Lower lobe of right lung (tissue), 2 donors: ENCODE results near the gene CLN6. TPM values are rescaled to one million over a fixed set of nuclear protein-coding genes. Genes with fewer than 3 reads are reported as not detected.
"Not testable (repeated sequence)": the region's sequence is repeated elsewhere in the genome, so short reads cannot be mapped to it uniquely, and the experiment has no call there.

Source experiments
- ATAC-seq, 2 donors: fragments of 200-7000 bp; cut with Tn5 transposase; one replicate each; pipeline ENCODE4 v1.9.1; 2020 to 2022; ENCODE audit warnings: mild to moderate bottlenecking in 2 of 2, moderate library complexity in 2 of 2
- DNase-seq: peaks from one replicate; pipeline ENCODE4 v3.0.0-alpha.2; 2020
- H3K27ac ChIP-seq: fragments of 200-600 bp; one replicate; pipeline ENCODE4 v1.8.0; 2022
- H3K27me3 ChIP-seq: fragments of 200-600 bp; one replicate; pipeline ENCODE4 v1.8.0; 2022; ENCODE audit warnings: low read depth
- H3K36me3 ChIP-seq: fragments of 200-600 bp; one replicate; pipeline ENCODE4 v1.8.0; 2022; ENCODE audit warnings: mild to moderate bottlenecking
- H3K4me1 ChIP-seq: fragments of 200-600 bp; one replicate; pipeline ENCODE4 v1.8.0; 2022
- H3K4me3 ChIP-seq: fragments of 200-600 bp; one replicate; pipeline ENCODE4 v1.8.0; 2022; ENCODE audit warnings: mild to moderate bottlenecking
- H3K9me3 ChIP-seq: fragments of 200-600 bp; one replicate; pipeline ENCODE4 v1.8.0; 2022
- intact Hi-C: fragments of 100-400 bp; cut with DNase I; formaldehyde crosslinking; loops from one replicate; pipeline ENCODE4 v1.11.0; 2022
- total RNA-seq: library from RNA; stranded (reverse); fragmentation: NEBNext Ultra II Directional; extraction: Animal tissue kit (Norgen Biotek cat#: 25700); gene quantifications from one replicate; pipeline ENCODE4 v1.2.1, GENCODE V29; 2021
- TF ChIP-seq, protein P1 (sequence below): fragments of 200-600 bp; IDR thresholded peaks from one replicate; pipeline ENCODE4 v1.8.0; 2022; ENCODE audit warnings: antibody characterized with exemption, mild to moderate bottlenecking
- donor health status: DM: no; HTN: yes; CAD: no; lungs with severe emphysema.

The CLN6 gene
- total RNA-seq, 1 donor from 2014 or later, result 37.9 TPM

DNA sequence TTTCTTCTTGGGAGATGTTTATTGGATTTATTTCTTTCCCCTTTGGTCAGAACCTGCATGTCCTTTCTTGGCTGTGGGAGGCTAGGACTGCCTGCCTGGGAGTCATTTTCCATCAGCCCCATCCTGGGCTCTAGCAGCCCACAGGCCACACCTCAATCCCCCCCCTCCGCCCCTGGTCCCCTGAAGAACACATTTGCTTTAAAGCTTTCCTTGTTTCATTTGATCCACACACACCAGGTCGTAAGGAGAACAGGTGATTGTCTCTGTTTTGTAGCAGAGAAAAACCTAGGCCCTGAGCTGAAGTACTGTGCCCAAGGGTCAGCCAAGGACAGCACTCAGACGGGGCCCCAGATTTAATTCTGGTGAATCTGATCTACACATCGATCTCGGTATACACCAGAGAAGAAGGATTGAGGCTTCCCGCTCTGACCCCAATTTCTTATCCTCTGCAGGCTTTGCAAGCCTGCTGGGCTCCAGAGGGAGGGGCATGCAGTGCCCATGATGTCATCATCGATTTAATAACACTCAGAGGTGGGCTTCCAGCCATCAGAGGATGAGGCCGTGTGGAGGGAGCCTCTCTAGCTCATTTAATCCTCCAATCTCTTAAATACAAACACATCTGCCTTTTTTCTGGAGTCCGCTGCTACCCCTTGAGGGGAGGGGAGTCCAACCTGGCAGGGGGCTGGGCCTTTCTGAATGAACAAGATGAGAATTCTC lies 1.7 kb upstream of the CLN6 start:
- H3K9me3 ChIP-seq, result no peaks in the 10 kb centered on the region
- ATAC-seq (no peak), DNase-seq (no peak)
- no peaks in the 10 kb centered on the region for H3K36me3 ChIP-seq
- peaks cover 19% of the 10 kb centered on the region for H3K4me1 ChIP-seq
- TF ChIP-seq, protein P1, sequence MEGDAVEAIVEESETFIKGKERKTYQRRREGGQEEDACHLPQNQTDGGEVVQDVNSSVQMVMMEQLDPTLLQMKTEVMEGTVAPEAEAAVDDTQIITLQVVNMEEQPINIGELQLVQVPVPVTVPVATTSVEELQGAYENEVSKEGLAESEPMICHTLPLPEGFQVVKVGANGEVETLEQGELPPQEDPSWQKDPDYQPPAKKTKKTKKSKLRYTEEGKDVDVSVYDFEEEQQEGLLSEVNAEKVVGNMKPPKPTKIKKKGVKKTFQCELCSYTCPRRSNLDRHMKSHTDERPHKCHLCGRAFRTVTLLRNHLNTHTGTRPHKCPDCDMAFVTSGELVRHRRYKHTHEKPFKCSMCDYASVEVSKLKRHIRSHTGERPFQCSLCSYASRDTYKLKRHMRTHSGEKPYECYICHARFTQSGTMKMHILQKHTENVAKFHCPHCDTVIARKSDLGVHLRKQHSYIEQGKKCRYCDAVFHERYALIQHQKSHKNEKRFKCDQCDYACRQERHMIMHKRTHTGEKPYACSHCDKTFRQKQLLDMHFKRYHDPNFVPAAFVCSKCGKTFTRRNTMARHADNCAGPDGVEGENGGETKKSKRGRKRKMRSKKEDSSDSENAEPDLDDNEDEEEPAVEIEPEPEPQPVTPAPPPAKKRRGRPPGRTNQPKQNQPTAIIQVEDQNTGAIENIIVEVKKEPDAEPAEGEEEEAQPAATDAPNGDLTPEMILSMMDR, result no peak
- H3K27me3 ChIP-seq, result no peaks in the 10 kb centered on the region
- no peak overlapping the region for H3K4me3 ChIP-seq
- intact Hi-C loops, result no loop called here
- H3K27ac ChIP-seq, result no peak overlapping the region

GRCh38 chr15:68230157-68231100 lies 901 bp upstream of the CLN6 start:
- TF ChIP-seq, protein P1, result no peak
- peak overlapping the region; percentile 85 for H3K27ac ChIP-seq
- no peaks in the 10 kb centered on the region for H3K27me3 ChIP-seq
- H3K9me3 ChIP-seq, result no peaks in the 10 kb centered on the region
- no peak for DNase-seq
- H3K4me1 ChIP-seq, result peaks cover 19% of the 10 kb centered on the region
- intact Hi-C loops, result no loop called here
- H3K36me3 ChIP-seq, result no peaks in the 10 kb centered on the region
- peak overlapping the region; percentile 96 for H3K4me3 ChIP-seq
- ATAC-seq, result no peak

GRCh38 chr15:68228971-68229385 lies 550 bp downstream of the CLN6 start:
- Histone ChIP-seq H3K9me3 (no peaks in the 10 kb centered on the region), H3K4me1 (peaks cover 19% of the 10 kb centered on the region), H3K4me3 (peak overlapping the region; percentile 96), H3K27me3 (no peaks in the 10 kb centered on the region), H3K36me3 (no peaks in the 10 kb centered on the region), H3K27ac (peak overlapping the region; percentile 85)
- DNase-seq (peak; percentile 57), ATAC-seq (peak; percentile 23 to 30)
- intact Hi-C loops, result no loop called here
- TF ChIP-seq, protein P1, result no peak

DNA sequence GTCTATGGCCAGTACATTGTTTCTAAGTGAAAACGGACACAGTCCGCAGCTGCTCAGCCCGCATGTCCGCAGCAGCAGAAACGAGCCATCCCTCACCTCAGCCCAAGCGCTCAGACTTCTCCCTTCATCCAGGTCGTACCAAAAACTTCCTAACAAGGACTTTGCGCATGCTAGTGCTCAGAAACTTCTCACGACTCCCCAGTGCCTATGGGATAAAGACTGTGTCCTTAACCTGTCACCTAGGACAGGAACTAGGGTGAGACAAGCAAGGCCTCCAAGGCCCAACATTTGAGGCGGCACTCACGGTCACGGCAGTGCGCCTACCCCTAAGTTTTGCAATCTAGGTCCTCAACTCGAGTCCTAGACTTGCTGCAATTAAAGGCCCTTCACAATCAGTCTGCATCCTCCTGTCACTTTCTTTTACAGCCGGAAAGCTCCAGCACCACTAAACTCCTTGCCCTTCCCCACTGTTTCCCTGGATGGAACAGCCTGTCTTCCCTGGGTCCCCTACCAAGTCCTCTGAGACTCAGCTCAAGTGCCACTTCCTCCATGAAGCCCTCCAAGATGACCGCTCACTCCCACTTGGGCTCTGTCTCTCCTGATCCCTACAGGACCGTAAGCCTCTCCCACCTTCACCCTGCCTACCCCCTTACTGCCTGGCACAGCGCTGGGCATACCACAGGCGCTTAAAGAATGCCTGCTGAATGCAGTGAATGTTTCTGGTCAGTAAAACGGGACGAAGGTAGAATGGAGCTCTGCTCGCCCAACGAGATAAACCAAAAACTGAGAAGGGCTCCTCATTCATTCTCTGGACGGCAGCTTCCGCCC lies 1.2 kb downstream of the CLN6 start:
- ATAC-seq (peak in 1 of 2 donors; percentile 0), DNase-seq (no peak)
- H3K9me3 ChIP-seq, result no peaks in the 10 kb centered on the region
- no peaks in the 10 kb centered on the region for H3K36me3 ChIP-seq
- intact Hi-C loops, result no loop called here
- peaks cover 19% of the 10 kb centered on the region for H3K4me1 ChIP-seq
- TF ChIP-seq, protein P1, result no peak
- H3K27me3 ChIP-seq, result no peaks in the 10 kb centered on the region
- H3K27ac ChIP-seq, result peak overlapping the region; percentile 85
- peak overlapping the region; percentile 96 for H3K4me3 ChIP-seq

DNA sequence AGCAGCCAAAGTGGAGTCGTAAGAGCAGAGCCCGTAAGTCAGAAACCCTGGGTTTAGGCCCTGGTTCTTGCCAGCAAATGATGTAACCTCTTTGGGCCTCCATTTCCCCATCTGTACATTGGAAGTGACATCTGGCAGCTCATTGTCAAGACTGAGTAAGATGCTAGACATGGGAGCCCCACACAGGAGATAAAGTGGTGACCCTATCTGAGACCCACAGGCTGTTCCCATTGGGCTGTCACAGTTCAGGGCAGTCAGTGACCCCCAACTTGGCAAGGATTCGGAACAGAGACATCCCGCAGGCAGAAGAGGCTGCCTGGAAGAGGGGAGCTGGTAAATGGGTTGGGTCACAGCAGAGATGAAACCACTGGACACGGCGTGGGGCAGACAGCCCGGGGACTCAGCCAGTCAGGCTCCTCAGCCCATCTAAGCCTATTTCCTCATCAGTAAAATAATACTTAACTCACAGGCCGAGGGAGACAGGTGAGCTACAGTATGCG lies 1.8 kb downstream of the CLN6 start:
- intact Hi-C loops, result no loop called here
- Histone ChIP-seq H3K27me3 (no peaks in the 10 kb centered on the region), H3K9me3 (no peaks in the 10 kb centered on the region), H3K4me1 (peaks cover 19% of the 10 kb centered on the region), H3K36me3 (no peaks in the 10 kb centered on the region), H3K4me3 (peak overlapping the region; percentile 96), H3K27ac (no peak overlapping the region)
- ATAC-seq (no peak), DNase-seq (no peak)
- TF ChIP-seq, protein P1, result no peak

DNA sequence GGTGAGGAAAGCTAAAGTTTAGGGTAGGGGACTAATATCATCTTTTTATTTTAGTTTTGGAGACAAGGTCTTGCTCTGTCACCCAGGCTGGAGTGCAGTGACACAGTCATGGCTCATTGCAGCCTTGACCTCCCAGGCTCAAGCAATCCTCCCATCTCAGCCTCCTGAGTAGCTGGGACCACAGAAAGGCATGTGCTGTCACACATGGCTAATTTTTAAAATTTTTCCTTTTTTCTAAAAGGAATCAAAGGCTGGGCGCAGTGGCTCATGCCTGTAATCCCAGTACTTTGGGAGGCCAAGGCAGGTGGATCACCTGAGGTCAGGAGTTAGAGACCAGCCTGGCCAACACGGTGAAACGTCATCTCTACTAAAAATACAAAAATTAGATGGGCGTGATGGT lies 4.1 kb downstream of the CLN6 start:
- H3K36me3 ChIP-seq, H3K4me3 ChIP-seq, H3K27me3 ChIP-seq, intact Hi-C loops, H3K27ac ChIP-seq, H3K9me3 ChIP-seq, ATAC-seq, DNase-seq: not testable (repeated sequence)
- H3K4me1 ChIP-seq, result peaks cover 18% of the 10 kb centered on the region
